ENCODE measurements around the gene EFCAB14.

DNA sequence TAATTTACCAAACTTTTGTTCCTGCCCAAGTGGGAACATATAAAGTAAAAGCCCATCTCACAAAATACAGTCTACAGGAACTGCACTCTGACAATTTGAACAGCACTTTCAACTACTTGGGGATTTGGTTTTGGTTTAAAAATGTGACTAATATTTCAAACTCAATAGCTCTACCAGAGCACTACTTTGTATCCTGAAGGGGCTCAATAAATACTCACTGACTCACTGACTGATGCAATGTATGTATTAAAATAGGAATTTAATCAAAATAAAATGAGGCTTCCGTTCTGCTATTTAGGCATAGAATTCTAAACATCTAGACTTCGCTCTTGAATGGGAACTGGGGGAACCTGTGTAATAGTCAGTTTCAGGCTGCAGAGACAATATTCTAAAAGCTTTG, 21.9 kb downstream of the EFCAB14 start:
- TF ChIP-seq RAD21 (IDR thresholded peaks at IDR 0.05; ENCODE audit: low read depth) (no peak), POLR2AphosphoS5 (IDR thresholded peaks at IDR 0.05; ENCODE audit: low read depth, low read length) (no peak), POLR2A (IDR thresholded peaks at IDR 0.05; ENCODE audit: borderline replicate concordance, extremely low read depth, insufficient read depth, insufficient read length) (no peak), MAX (IDR thresholded peaks at IDR 0.05) (no peak), EZH2 (IDR thresholded peaks at IDR 0.05) (no peak), SRF (IDR thresholded peaks at IDR 0.05; ENCODE audit: low read depth) (no peak)
- TF ChIP-seq, protein P1, sequence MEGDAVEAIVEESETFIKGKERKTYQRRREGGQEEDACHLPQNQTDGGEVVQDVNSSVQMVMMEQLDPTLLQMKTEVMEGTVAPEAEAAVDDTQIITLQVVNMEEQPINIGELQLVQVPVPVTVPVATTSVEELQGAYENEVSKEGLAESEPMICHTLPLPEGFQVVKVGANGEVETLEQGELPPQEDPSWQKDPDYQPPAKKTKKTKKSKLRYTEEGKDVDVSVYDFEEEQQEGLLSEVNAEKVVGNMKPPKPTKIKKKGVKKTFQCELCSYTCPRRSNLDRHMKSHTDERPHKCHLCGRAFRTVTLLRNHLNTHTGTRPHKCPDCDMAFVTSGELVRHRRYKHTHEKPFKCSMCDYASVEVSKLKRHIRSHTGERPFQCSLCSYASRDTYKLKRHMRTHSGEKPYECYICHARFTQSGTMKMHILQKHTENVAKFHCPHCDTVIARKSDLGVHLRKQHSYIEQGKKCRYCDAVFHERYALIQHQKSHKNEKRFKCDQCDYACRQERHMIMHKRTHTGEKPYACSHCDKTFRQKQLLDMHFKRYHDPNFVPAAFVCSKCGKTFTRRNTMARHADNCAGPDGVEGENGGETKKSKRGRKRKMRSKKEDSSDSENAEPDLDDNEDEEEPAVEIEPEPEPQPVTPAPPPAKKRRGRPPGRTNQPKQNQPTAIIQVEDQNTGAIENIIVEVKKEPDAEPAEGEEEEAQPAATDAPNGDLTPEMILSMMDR (IDR thresholded peaks at IDR 0.05 in 2 of 3, conservative IDR thresholded peaks at IDR 0.05 in 1 of 3; ENCODE audit: borderline replicate concordance in 1 of 3, insufficient read depth in 1 of 3, low read depth in 2 of 3, low read length in 2 of 3), result no peak
